Epithelial cell of alveolus of lung (primary cell): ENCODE results near the gene RAB3IP. TPM values are rescaled to one million over a fixed set of nuclear protein-coding genes. Genes with fewer than 3 reads are reported as not detected.

ENCODE experiments used
- total RNA-seq: library from RNA; depleted of rRNA; stranded (reverse); fragments of >200 nt; gene quantifications from 2 replicates; pipeline ENCODE4 v1.2.1, GENCODE V29; 2015

The RAB3IP gene
- 1.1 and 3.0 TPM in 2 replicates for total RNA-seq

GRCh38 chr12:69738351-69739286, at the start of gene RAB3IP:
RAB3IP (plus strand) TSS chr12:69738860; CDS start chr12:69755409, 16,549 bp downstream.

GRCh38 chr12:69698769-69699540, 39.7 kb upstream of the RAB3IP start, which contains the start of gene BEST3:
BEST3 (minus strand) TSS chr12:69699303; CDS start chr12:69697798, 1,505 bp downstream.

GRCh38 chr12:69824966-69825560, 86.4 kb downstream of the RAB3IP start, which contains the start of gene MYRFL:
MYRFL (plus strand) TSS chr12:69825227; CDS start chr12:69825518, 291 bp downstream.

Other genes with a start within 250 kb of the RAB3IP start
- gene CCT2, start 153.4 kb upstream of the RAB3IP start, total RNA-seq: 115 and 257 TPM in 2 replicates
- not detected in 2 replicates for gene LRRC10, start 128.0 kb upstream of the RAB3IP start, total RNA-seq
- gene BEST3, start 39.6 kb upstream of the RAB3IP start, total RNA-seq: 1.0 TPM in 1 of 2 replicates, not detected in the other
- under 0.01 TPM in 1 of 2 replicates, not detected in the other for gene MYRFL, start 86.4 kb downstream of the RAB3IP start, total RNA-seq